Spleen (tissue), 11 donors: ENCODE data around the gene CDC42EP2. TPM values are rescaled to one million over a fixed set of nuclear protein-coding genes. Genes with fewer than 3 reads are reported as not detected.

Experiments
- DNase-seq: peaks from one replicate; pipeline ENCODE4 v3.0.0-alpha.2; 2020
- H3K27ac ChIP-seq, 8 donors: fragments of 200-600 bp; sonication (generic) in 7 of 8; 1 replicate in 4 of 8; 2 replicates in 4 of 8; pipeline versions ENCODE4 v1.5.0 to v1.8.0; 2016 to 2021; ENCODE audit warnings: inconsistent platforms in 4 of 8, mild to moderate bottlenecking in 4 of 8, moderate library complexity in 1 of 8
- H3K27me3 ChIP-seq, 7 donors: fragments of 200-600 bp; sonication (generic) in 6 of 7; replicated peaks in 1 of 7; 1 replicate in 4 of 7; 2 replicates in 3 of 7; pipeline versions ENCODE4 v1.5.0 to v1.8.0; 2016 to 2021; ENCODE audit warnings: inconsistent platforms in 3 of 7, mild to moderate bottlenecking in 1 of 7
- H3K36me3 ChIP-seq, 6 donors: fragments of 200-600 bp; sonication (generic) in 5 of 6; 1 replicate in 4 of 6; 2 replicates in 2 of 6; pipeline versions ENCODE4 v1.5.0 to v1.8.0; 2016 to 2021; ENCODE audit warnings: inconsistent platforms in 2 of 6
- H3K4me1 ChIP-seq, 6 donors: fragments of 200-600 bp; sonication (generic) in 5 of 6; 1 replicate in 3 of 6; 2 replicates in 3 of 6; pipeline versions ENCODE4 v1.5.0 to v1.8.0; 2016 to 2021; ENCODE audit warnings: inconsistent platforms in 3 of 6
- H3K4me3 ChIP-seq, 8 donors: fragments of 200-600 bp; sonication (generic) in 7 of 8; 1 replicate in 4 of 8; 2 replicates in 4 of 8; pipeline versions ENCODE4 v1.5.0 to v1.8.0; 2016 to 2021; ENCODE audit warnings: inconsistent platforms in 4 of 8, mild to moderate bottlenecking in 4 of 8, moderate library complexity in 2 of 8
- H3K9me3 ChIP-seq, 8 donors: fragments of 200-600 bp; sonication (generic) in 7 of 8; 1 replicate in 4 of 8; 2 replicates in 4 of 8; pipeline versions ENCODE4 v1.5.0 to v1.8.0; 2016 to 2021; ENCODE audit warnings: inconsistent platforms in 4 of 8
- POLR2A ChIP-seq, 3 donors: fragments of 450-650 bp; IDR thresholded peaks; one replicate each; pipeline ENCODE4 v1.5.1; 2017; ENCODE audit warnings: antibody characterized with exemption in 3 of 3, mild to moderate bottlenecking in 1 of 3
- POLR2AphosphoS5 ChIP-seq, 3 donors: sonication (generic); formaldehyde crosslinking; IDR thresholded peaks; one replicate each; pipeline ENCODE4 v1.5.1; 2017; ENCODE audit warnings: antibody characterized with exemption in 3 of 3
- WGBS, 5 donors: extraction: QIAGEN DNeasy Blood & Tissue Kit in 3 of 5; methylation state at CpG; one replicate each; pipeline versions ENCODE4 v1.1.5 to v1.1.7; 2013 to 2018; 5-methylcytosine and 5-hydroxymethylcytosine counted together
- intact Hi-C: fragments of 100-400 bp; cut with DNase I; formaldehyde crosslinking; loops from one replicate; pipeline ENCODE4 v1.15.0; 2023; ENCODE audit warnings: low total_unique reads
- polyA plus RNA-seq, 3 donors: library from polyadenylated mRNA; stranded (reverse); fragments of 200-250 nt; gene quantifications; one replicate each; pipeline ENCODE4 v1.2.1, GENCODE V29; 2013
- total RNA-seq, 7 donors: library from RNA; depleted of rRNA in 3 of 7; stranded (reverse); fragments of >200 nt in 3 of 7; fragmentation: NEBNext Ultra II Directional in 4 of 7; extraction: Animal tissue kit (Norgen Biotek cat#: 25700) in 4 of 7; gene quantifications; one replicate each; pipeline versions ENCODE4 v1.1.0 to v1.2.1, GENCODE V29; 2016 to 2021
- TF ChIP-seq, protein P1 (sequence below), 11 experiments: fragments of 200-600 bp in 7 of 11; fragments of 450-650 bp in 4 of 11; sonication (generic) in 4 of 11; IDR thresholded peaks in 8 of 11; conservative IDR thresholded peaks in 3 of 11; 1 replicate in 7 of 11; 2 replicates in 4 of 11; pipeline versions ENCODE4 v1.4.0 to v1.8.0; 2016 to 2021; ENCODE audit warnings: antibody characterized with exemption in 11 of 11, inconsistent platforms in 4 of 11, mild to moderate bottlenecking in 1 of 11
- donor health status: healthy with polysubstance abuse.
- donor health status: DM: no; HTN: no; CAD: no; lungs with moderate emphysema.
- donor health status: DM: no; HTN: no; CAD: no.
- donor health status: Bipolar disorder and iron deficiency.
- donor health status: healthy.
- donor health status: DM: no; HTN: no; CAD: no.
- donor health status: DM: yes; HTN: yes; CAD: no.

The CDC42EP2 gene
- total and polyA plus RNA-seq, 10 donors = 4.2 to 48.0 (median 20.9) TPM

- intact Hi-C loops = loop anchor here (5.0 kb wide), 1 partner anchor 67 kb away; no protein-coding TSS in a partner anchor
- Histone ChIP-seq H3K4me1 (peaks cover 19 to 67% (median 44%) of the 10 kb centered on the region in 6 donors), H3K4me3 (peak overlapping the region; percentile 88 to 98 (median 90)), H3K27ac (peak overlapping the region in 6 of 8 donors; percentile 81 to 93 (median 88)), H3K36me3 (peaks cover 0 to 36% (median 5%) of the 10 kb centered on the region in 6 donors), H3K9me3 (no peaks in the 10 kb centered on the region), H3K27me3 (no peaks in the 10 kb centered on the region)
- DNase-seq = peak; percentile 1
- 12 to 25% (median 22%) methylated on average over 5 of the region's 5 CpGs for WGBS, 5 donors
- TF ChIP-seq POLR2A (IDR thresholded peaks at IDR 0.05) (no peak), POLR2AphosphoS5 (IDR thresholded peaks at IDR 0.05) (no peak)
- TF ChIP-seq, protein P1, sequence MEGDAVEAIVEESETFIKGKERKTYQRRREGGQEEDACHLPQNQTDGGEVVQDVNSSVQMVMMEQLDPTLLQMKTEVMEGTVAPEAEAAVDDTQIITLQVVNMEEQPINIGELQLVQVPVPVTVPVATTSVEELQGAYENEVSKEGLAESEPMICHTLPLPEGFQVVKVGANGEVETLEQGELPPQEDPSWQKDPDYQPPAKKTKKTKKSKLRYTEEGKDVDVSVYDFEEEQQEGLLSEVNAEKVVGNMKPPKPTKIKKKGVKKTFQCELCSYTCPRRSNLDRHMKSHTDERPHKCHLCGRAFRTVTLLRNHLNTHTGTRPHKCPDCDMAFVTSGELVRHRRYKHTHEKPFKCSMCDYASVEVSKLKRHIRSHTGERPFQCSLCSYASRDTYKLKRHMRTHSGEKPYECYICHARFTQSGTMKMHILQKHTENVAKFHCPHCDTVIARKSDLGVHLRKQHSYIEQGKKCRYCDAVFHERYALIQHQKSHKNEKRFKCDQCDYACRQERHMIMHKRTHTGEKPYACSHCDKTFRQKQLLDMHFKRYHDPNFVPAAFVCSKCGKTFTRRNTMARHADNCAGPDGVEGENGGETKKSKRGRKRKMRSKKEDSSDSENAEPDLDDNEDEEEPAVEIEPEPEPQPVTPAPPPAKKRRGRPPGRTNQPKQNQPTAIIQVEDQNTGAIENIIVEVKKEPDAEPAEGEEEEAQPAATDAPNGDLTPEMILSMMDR (IDR thresholded peaks at IDR 0.05 in 8 of 11, conservative IDR thresholded peaks at IDR 0.05 in 3 of 11) = no peak
Observed at GRCh38 chr11:65334696-65335295, 20.1 kb downstream of the CDC42EP2 start.

GRCh38 chr11:65338676-65339075, 24.0 kb downstream of the CDC42EP2 start:
- Histone ChIP-seq H3K27me3 (no peaks in the 10 kb centered on the region), H3K4me3 (no peak overlapping the region), H3K27ac (no peak overlapping the region), H3K9me3 (no peaks in the 10 kb centered on the region), H3K36me3 (peaks cover 0 to 75% (median 42%) of the 10 kb centered on the region in 6 donors), H3K4me1 (peaks cover 16 to 60% (median 39%) of the 10 kb centered on the region in 6 donors)
- WGBS, 5 donors = 78 to 91% (median 84%) methylated on average over 7 of the region's 7 CpGs
- TF ChIP-seq, protein P1 (IDR thresholded peaks at IDR 0.05 in 8 of 11, conservative IDR thresholded peaks at IDR 0.05 in 3 of 11) = no peak
- TF ChIP-seq POLR2A (IDR thresholded peaks at IDR 0.05) (no peak), POLR2AphosphoS5 (IDR thresholded peaks at IDR 0.05) (no peak)
- no peak for DNase-seq
- intact Hi-C loops = no loop called here

- peaks cover 0 to 91% (median 57%) of the 10 kb centered on the region in 6 donors for H3K36me3 ChIP-seq
- H3K9me3 ChIP-seq = no peaks in the 10 kb centered on the region
- TF ChIP-seq, protein P1 (IDR thresholded peaks at IDR 0.05 in 8 of 11, conservative IDR thresholded peaks at IDR 0.05 in 3 of 11) = no peak
- TF ChIP-seq POLR2AphosphoS5 (IDR thresholded peaks at IDR 0.05) (no peak), POLR2A (IDR thresholded peaks at IDR 0.05) (no peak)
- intact Hi-C loops = no loop called here
- H3K4me1 ChIP-seq = peaks cover 7 to 48% (median 28%) of the 10 kb centered on the region in 6 donors
- no peaks in the 10 kb centered on the region for H3K27me3 ChIP-seq
- no peak overlapping the region for H3K27ac ChIP-seq
- 92 to 97% (median 95%) methylated on average over 11 of the region's 11 CpGs for WGBS, 5 donors
- H3K4me3 ChIP-seq = no peak overlapping the region
- no peak for DNase-seq
Observed at GRCh38 chr11:65340226-65340625, 25.6 kb downstream of the CDC42EP2 start.

- Histone ChIP-seq H3K27ac (no peak overlapping the region), H3K27me3 (no peaks in the 10 kb centered on the region), H3K4me1 (peaks cover 0 to 34% (median 15%) of the 10 kb centered on the region in 6 donors), H3K4me3 (no peak overlapping the region), H3K9me3 (no peaks in the 10 kb centered on the region), H3K36me3 (peaks cover 4 to 93% (median 73%) of the 10 kb centered on the region in 6 donors)
- WGBS, 5 donors = 91 to 99% (median 96%) methylated on average over 3 of the region's 3 CpGs
- DNase-seq = no peak
- no peak for TF ChIP-seq POLR2AphosphoS5 (IDR thresholded peaks at IDR 0.05)
- TF ChIP-seq, protein P1 (IDR thresholded peaks at IDR 0.05 in 8 of 11, conservative IDR thresholded peaks at IDR 0.05 in 3 of 11) = no peak
- no peak for TF ChIP-seq POLR2A (IDR thresholded peaks at IDR 0.05)
- intact Hi-C loops = no loop called here
Observed at GRCh38 chr11:65341856-65342255, 27.2 kb downstream of the CDC42EP2 start.
